PC-3 (cell line): ENCODE measurements around the gene SEMA4A.

Source experiments
- EZH2 ChIP-seq: fragments of 300-600 bp; sonication (generic); IDR thresholded peaks from one replicate; pipeline ENCODE4 v1.6.1; 2017; ENCODE audit warnings: antibody characterized with exemption, mild to moderate bottlenecking, low read length; ENCODE audit not compliant: unreplicated experiment
- TF ChIP-seq, protein P1 (sequence below): fragments of 300-600 bp; sonication (generic); conservative IDR thresholded peaks from 2 replicates; pipeline ENCODE4 v1.5.1; 2017; ENCODE audit warnings: antibody characterized with exemption, low read depth, mild to moderate bottlenecking, low read length

DNA sequence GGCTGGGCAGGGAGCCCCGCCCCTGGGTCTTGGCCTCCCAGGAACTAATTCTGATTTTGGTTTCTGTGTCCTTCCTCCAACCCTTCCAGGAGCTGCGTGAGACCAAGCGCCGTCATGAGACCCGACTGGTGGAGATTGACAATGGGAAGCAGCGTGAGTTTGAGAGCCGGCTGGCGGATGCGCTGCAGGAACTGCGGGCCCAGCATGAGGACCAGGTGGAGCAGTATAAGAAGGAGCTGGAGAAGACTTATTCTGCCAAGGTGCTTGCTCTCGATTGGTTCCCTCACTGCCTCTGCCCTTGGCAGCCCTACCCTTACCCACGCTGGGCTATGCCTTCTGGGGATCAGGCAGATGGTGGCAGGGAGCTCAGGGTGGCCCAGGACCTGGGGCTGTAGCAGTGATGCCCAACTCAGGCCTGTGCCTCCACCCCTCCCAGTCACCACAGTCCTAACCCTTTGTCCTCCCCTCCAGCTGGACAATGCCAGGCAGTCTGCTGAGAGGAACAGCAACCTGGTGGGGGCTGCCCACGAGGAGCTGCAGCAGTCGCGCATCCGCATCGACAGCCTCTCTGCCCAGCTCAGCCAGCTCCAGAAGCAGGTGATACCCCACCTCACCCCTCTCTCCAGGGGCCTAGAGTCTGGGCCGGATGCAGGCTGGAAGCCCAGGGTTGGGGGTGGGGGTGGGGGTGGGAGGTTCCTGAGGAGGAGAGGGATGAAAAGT, 18.5 kb upstream of the SEMA4A start:
- TF ChIP-seq, protein P1, sequence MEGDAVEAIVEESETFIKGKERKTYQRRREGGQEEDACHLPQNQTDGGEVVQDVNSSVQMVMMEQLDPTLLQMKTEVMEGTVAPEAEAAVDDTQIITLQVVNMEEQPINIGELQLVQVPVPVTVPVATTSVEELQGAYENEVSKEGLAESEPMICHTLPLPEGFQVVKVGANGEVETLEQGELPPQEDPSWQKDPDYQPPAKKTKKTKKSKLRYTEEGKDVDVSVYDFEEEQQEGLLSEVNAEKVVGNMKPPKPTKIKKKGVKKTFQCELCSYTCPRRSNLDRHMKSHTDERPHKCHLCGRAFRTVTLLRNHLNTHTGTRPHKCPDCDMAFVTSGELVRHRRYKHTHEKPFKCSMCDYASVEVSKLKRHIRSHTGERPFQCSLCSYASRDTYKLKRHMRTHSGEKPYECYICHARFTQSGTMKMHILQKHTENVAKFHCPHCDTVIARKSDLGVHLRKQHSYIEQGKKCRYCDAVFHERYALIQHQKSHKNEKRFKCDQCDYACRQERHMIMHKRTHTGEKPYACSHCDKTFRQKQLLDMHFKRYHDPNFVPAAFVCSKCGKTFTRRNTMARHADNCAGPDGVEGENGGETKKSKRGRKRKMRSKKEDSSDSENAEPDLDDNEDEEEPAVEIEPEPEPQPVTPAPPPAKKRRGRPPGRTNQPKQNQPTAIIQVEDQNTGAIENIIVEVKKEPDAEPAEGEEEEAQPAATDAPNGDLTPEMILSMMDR = no peak
- no peak for TF ChIP-seq EZH2
